Activated B cell treated with CpG ODN at 0.5 μM for 24 hours (primary cell): ENCODE measurements around the gene RAB43. TPM values are rescaled to one million over a fixed set of nuclear protein-coding genes. Genes with fewer than 3 reads are reported as not detected.

ENCODE experiments used
- ATAC-seq: fragments of 200-7000 bp; cut with Tn5 transposase; one replicate; pipeline ENCODE4 v1.10.0; 2021; ENCODE audit warnings: low read depth, mild to moderate bottlenecking, moderate library complexity
- CTCF ChIA-PET: fragments of 350-600 bp; sonication (Branson Sonifier 250); formaldehyde crosslinking; loops from one replicate; lab custom pipeline; 2021; ENCODE audit warnings: antibody characterized with exemption; lab: Charles Lee
- POLR2A ChIA-PET: fragments of 350-600 bp; sonication (Branson Sonifier 250); formaldehyde crosslinking; loops from one replicate; lab custom pipeline; 2021; ENCODE audit warnings: antibody characterized with exemption; lab: Charles Lee
- DNase-seq: peaks from one replicate; pipeline ENCODE4 v3.0.0; 2022
- H3K27ac Mint-ChIP-seq: one replicate; pipeline ENCODE4 v1.8.0; 2020; ENCODE audit warnings: mixed read lengths
- H3K27me3 Mint-ChIP-seq: one replicate; pipeline ENCODE4 v1.8.0; 2021; ENCODE audit warnings: mixed read lengths
- H3K36me3 Mint-ChIP-seq: one replicate; pipeline ENCODE4 v1.8.0; 2021; ENCODE audit warnings: low read depth, mixed read lengths
- H3K4me1 Mint-ChIP-seq: one replicate; pipeline ENCODE4 v1.8.0; 2021; ENCODE audit warnings: mixed read lengths
- H3K4me3 Mint-ChIP-seq: one replicate; pipeline ENCODE4 v1.8.0; 2020; ENCODE audit warnings: mild to moderate bottlenecking, mixed read lengths
- H3K9me3 Mint-ChIP-seq: one replicate; pipeline ENCODE4 v1.8.0; 2020; ENCODE audit warnings: mixed read lengths
- intact Hi-C: fragments of 100-400 bp; cut with micrococcal nuclease; formaldehyde crosslinking; loops from one replicate; pipeline ENCODE4 v1.15.1; 2024
- total RNA-seq: library from RNA; stranded (reverse); gene quantifications from 2 replicates; pipeline ENCODE4 v1.2.3, GENCODE V29; 2022
- TF ChIP-seq, protein P1 (sequence below): fragments of 200-600 bp; IDR thresholded peaks from one replicate; pipeline ENCODE4 v1.8.0; 2022; ENCODE audit warnings: antibody characterized with exemption, mild to moderate bottlenecking

The RAB43 gene
- total RNA-seq, 1 donor from 2014 or later: 12.8 TPM

DNA sequence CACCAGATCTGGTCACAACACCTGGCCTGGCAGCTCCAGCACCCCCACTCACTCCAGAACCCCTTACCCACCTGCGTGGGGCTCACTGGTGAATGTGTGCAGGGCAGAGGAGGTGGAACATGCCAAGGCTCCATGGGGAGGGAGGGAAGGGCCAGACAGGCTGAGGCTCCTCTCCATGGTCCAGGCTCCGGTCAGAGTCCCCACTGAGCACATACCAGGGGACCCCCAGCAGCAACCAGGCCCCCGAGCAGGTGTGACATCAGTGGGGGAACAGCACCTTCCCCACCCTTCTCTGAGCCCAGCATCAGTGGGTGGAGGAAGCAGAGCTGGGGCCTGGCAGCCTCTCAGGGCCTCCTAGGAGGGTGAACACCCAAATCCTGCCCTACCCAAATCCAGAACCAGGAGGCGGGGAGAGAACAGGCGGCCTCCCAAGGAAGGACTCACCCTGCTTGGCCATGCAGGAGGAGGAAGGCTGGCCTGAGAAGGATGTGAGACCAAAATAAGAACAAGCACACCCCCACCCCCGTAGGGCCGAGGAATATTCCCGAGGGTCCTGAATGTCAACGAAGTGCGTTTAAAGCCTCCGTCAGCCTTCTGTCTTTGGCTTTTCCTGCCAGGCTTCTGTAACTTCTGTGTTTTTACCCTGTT lies 62.2 kb downstream of the RAB43 start:
- Mint-ChIP-seq H3K36me3 (no peaks in the 10 kb centered on the region), H3K27me3 (peaks cover 36% of the 10 kb centered on the region), H3K9me3 (no peaks in the 10 kb centered on the region), H3K27ac (no peak overlapping the region), H3K4me3 (no peak overlapping the region), H3K4me1 (peaks cover 5% of the 10 kb centered on the region)
- intact Hi-C loops: no loop called here
- no peak for ATAC-seq
- POLR2A ChIA-PET: interaction anchor here (0.6 kb wide), 1 partner anchor 192 kb away, joined by 3 read pairs; no protein-coding TSS in a partner anchor
- DNase-seq: no peak
- CTCF ChIA-PET: no interaction called here
- TF ChIP-seq, protein P1, sequence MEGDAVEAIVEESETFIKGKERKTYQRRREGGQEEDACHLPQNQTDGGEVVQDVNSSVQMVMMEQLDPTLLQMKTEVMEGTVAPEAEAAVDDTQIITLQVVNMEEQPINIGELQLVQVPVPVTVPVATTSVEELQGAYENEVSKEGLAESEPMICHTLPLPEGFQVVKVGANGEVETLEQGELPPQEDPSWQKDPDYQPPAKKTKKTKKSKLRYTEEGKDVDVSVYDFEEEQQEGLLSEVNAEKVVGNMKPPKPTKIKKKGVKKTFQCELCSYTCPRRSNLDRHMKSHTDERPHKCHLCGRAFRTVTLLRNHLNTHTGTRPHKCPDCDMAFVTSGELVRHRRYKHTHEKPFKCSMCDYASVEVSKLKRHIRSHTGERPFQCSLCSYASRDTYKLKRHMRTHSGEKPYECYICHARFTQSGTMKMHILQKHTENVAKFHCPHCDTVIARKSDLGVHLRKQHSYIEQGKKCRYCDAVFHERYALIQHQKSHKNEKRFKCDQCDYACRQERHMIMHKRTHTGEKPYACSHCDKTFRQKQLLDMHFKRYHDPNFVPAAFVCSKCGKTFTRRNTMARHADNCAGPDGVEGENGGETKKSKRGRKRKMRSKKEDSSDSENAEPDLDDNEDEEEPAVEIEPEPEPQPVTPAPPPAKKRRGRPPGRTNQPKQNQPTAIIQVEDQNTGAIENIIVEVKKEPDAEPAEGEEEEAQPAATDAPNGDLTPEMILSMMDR: no peak

GRCh38 chr3:129058441-129059200 lies 63.0 kb downstream of the RAB43 start:
- no peak overlapping the region for H3K4me3 Mint-ChIP-seq
- DNase-seq (no peak), ATAC-seq (peak; percentile 47)
- ChIA-PET POLR2A (no interaction called here), CTCF (no interaction called here)
- H3K36me3 Mint-ChIP-seq: no peaks in the 10 kb centered on the region
- TF ChIP-seq, protein P1: no peak
- peaks cover 6% of the 10 kb centered on the region for H3K4me1 Mint-ChIP-seq
- H3K27me3 Mint-ChIP-seq: peaks cover 36% of the 10 kb centered on the region
- no peak overlapping the region for H3K27ac Mint-ChIP-seq
- intact Hi-C loops: no loop called here
- no peaks in the 10 kb centered on the region for H3K9me3 Mint-ChIP-seq

- ATAC-seq (no peak), DNase-seq (no peak)
- intact Hi-C loops: no loop called here
- H3K27ac Mint-ChIP-seq: no peak overlapping the region
- peaks cover 10% of the 10 kb centered on the region for H3K4me1 Mint-ChIP-seq
- H3K36me3 Mint-ChIP-seq: no peaks in the 10 kb centered on the region
- peaks cover 31% of the 10 kb centered on the region for H3K27me3 Mint-ChIP-seq
- CTCF ChIA-PET: interaction anchor here (0.7 kb wide), 1 partner anchor 189 kb away, joined by 4 read pairs; no protein-coding TSS in a partner anchor
- H3K4me3 Mint-ChIP-seq: no peak overlapping the region
- POLR2A ChIA-PET: no interaction called here
- no peaks in the 10 kb centered on the region for H3K9me3 Mint-ChIP-seq
- TF ChIP-seq, protein P1: no peak
Measured at GRCh38 chr3:129057249-129057648, 64.4 kb downstream of the RAB43 start.

- H3K27ac Mint-ChIP-seq: no peak overlapping the region
- ChIA-PET POLR2A (no interaction called here), CTCF (interaction anchor here (0.7 kb wide), 1 partner anchor 190 kb away, joined by 4 read pairs; no protein-coding TSS in a partner anchor)
- H3K36me3 Mint-ChIP-seq: no peaks in the 10 kb centered on the region
- DNase-seq (no peak), ATAC-seq (no peak)
- TF ChIP-seq, protein P1: no peak
- H3K4me1 Mint-ChIP-seq: peaks cover 10% of the 10 kb centered on the region
- H3K27me3 Mint-ChIP-seq: peaks cover 31% of the 10 kb centered on the region
- no peaks in the 10 kb centered on the region for H3K9me3 Mint-ChIP-seq
- intact Hi-C loops: no loop called here
- H3K4me3 Mint-ChIP-seq: no peak overlapping the region
Measured at GRCh38 chr3:129056451-129057173, 65.0 kb downstream of the RAB43 start.
